HFF-Myc (cell line): Measurements from ENCODE around the gene TATDN2.
"Not testable (repeated sequence)": the region's sequence is repeated elsewhere in the genome, so short reads cannot be mapped to it uniquely, and the experiment has no call there.

Experiments used
- DNase-seq: peaks from one replicate; pipeline ENCODE4 v3.0.0-alpha.2; 2011; ENCODE audit warnings: low read depth; ENCODE audit errors: extremely low read depth
- H3K4me3 ChIP-seq: replicated peaks from 2 replicates; pipeline ENCODE4 v1.5.1; 2011; ENCODE audit warnings: low read depth, mild to moderate bottlenecking, control low read depth, low read length
- CTCF ChIP-seq: IDR thresholded peaks from 2 replicates; pipeline ENCODE4 v1.5.1; 2012; ENCODE audit warnings: mild to moderate bottlenecking, low read depth, low read length, control low read depth; ENCODE audit errors: missing control alignments

TATDN2 gene

GRCh38 chr3:10269443-10269842 lies 21.2 kb downstream of the TATDN2 start:
- DNase-seq, result no peak
- TF ChIP-seq CTCF, result no peak
- no peak overlapping the region for H3K4me3 ChIP-seq

GRCh38 chr3:10272476-10272875 lies 24.2 kb downstream of the TATDN2 start:
- not testable (repeated sequence) for DNase-seq

GRCh38 chr3:10272977-10273376 lies 24.7 kb downstream of the TATDN2 start:
- TF ChIP-seq CTCF, result no peak
- DNase-seq, result no peak
- no peak overlapping the region for H3K4me3 ChIP-seq

More at GRCh38 chr3:10272476-10272875, 24.2 kb downstream of the TATDN2 start:
- not testable (repeated sequence) for H3K4me3 ChIP-seq

- TF ChIP-seq CTCF, result no peak
- no peak overlapping the region for H3K4me3 ChIP-seq
- no peak for DNase-seq
Measured at GRCh38 chr3:10273702-10274305, 25.5 kb downstream of the TATDN2 start.

GRCh38 chr3:10274601-10275000 lies 26.3 kb downstream of the TATDN2 start:
- no peak for DNase-seq
- TF ChIP-seq CTCF, result no peak
- H3K4me3 ChIP-seq, result no peak overlapping the region

GRCh38 chr3:10277115-10277625 lies 28.9 kb downstream of the TATDN2 start:
- no peak for DNase-seq
- H3K4me3 ChIP-seq, result no peak overlapping the region
- no peak for TF ChIP-seq CTCF

- DNase-seq, result no peak
- no peak overlapping the region for H3K4me3 ChIP-seq
- no peak for TF ChIP-seq CTCF
Measured at GRCh38 chr3:10278501-10278900, 30.2 kb downstream of the TATDN2 start.
